UCSD-AML1 (cell line): ENCODE results near the gene MBNL1.

Source experiments
- DNase-seq: peaks from one replicate; lab custom pipeline; 2025; ENCODE audit not compliant: unreplicated experiment; lab: John Stamatoyannopoulos, UW

MBNL1 gene

GRCh38 chr3:152373379-152373778 lies 104.7 kb downstream of the MBNL1 start:
- DNase-seq, result peak; percentile 11

GRCh38 chr3:152374262-152374990 lies 105.7 kb downstream of the MBNL1 start:
- DNase-seq, result no peak

DNA sequence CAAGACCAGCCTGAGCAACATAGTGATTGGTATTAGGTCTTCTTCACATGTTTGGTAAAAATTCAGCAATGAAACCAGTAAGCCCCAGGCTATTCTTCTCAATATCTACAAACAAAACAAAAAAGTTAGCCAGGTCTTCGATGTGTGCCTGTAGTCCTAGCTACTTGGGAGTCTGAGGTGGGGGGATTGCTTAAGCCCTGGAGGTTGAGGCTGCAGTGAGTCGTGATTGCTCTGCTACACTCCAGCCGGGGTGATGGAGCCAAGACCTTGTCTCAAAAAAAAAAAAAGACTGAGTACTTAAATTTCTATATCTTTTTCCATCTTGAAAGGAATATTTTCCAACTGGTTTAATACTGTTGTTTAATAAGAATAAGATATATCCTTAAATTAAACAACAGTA lies 106.8 kb downstream of the MBNL1 start:
- DNase-seq, result no peak

GRCh38 chr3:152376351-152377183 lies 107.8 kb downstream of the MBNL1 start:
- peak; percentile 37 for DNase-seq

DNA sequence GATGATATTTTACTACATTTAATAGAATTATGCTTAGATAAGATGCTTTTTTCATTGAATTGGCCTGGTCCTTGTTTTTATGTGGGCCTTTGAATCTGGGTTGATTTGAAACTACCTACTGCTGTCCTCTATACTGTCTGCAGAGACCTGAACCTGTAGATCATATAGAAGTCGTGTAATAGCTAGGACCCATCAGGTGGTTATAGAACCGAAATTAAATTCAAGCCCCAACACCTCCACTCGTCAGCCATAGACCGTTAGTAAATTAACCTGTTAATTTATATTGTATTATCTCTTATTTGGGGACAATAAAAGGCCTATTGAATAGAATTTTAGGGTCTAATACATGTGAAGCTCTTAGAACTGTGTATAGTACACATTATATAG lies 108.4 kb downstream of the MBNL1 start:
- no peak for DNase-seq

DNA sequence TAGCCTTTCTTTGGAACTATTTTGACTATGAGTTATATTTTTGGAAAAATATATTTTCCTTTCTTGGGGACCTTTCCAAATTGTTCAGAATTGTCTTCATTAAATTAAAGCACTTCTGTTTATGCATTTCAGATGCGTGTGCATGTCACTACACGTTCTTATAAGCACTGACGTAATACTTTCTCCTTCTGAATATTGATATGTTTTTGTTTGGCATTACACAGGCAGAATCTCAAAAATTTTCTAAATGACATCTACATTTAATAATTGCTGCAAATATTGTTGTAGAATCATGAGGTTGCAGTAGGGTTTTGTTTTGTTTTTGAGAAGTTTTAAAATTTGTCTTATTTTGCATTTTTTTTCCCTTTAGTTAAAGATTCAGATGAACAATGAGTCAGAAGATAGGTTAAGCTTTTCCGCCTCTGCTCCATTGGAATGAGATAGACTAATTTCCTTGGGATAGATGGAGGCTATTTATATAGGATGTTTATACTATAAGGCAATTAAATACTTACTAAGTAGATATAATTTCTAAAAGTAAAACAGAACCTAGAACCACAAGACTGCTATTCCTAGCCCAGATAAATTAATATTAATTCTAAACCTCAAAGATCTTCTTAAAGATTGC lies 110.8 kb downstream of the MBNL1 start:
- DNase-seq, result no peak

DNA sequence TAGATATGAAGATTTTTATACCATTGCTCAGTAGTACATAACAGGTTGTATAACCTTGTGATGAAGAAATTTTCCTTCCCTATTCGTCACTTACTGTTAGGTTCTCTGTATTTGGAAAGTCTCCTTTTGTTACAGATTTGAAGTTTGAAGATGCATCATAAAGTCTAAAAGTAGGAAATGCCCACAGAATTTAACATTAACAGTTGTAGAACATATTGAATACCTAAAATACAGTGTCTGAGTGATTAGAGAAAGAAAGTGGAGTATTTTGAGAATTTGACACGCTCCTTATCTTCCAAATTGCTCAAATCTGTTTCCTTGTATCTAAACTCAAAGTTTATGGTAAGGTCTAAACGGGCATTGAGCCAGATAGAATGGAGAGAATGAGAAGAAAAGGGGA lies 111.3 kb downstream of the MBNL1 start:
- no peak for DNase-seq

- DNase-seq, result no peak
Observed at GRCh38 chr3:152381881-152382295, 113.2 kb downstream of the MBNL1 start.

DNA sequence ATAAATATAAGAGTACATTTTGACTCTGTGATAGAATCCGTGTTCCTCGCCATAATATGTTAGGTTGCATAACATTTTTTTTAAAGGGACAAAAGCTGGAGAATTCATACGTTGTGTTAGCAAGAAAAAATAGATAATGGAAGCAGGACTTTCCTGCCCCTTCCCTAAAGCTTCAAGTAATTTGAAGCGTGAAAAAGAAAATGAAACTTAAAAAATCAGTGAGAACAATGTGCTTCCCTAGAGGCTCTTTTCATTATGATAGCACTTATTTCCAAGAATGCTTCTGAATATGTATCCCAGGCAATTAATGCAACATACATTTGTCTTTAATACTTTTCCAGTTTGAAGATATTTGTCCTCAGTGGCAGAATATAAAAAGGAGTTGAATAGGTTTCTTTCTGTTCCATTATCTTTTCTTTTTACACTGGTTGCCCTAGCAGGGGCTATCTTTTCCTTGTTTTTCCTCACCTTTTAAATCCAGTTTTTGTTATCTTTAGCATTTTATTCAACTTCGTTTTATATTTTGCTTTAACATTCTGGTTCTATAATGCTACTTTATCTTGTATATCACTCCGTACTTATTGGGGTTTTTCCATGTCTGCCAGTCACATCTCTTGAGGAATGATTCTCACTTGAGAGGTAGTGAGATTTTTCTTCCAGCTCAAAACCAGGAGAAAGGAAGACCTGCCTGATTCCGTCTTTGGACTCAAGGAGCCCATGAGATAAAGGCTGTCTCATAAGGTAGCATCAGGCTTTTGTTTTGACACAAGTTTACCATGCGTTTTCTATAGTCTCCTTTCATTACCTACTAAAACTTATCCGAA lies 113.8 kb downstream of the MBNL1 start:
- DNase-seq, result no peak

DNA sequence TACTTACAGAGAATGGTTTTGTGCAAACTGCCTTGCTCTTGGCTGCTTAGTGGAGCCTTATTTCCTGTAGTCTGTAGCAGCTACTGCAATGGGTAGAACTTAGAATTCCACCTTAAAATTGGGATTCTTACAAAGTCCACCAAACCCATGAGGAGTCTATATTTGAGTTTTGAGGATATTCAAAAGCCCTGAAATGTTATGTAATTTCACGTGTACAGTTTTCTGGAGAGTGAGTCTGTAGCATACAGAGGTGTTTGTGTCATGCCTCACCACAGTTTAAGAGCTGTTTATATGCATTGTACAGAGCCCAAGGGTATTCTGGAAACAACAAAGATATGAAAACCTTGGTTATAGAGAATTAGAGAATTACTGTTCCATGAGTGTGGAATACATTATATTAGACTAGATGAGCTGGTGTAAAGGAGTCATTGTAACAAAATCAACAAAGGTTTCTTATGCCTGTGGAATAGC lies 114.4 kb downstream of the MBNL1 start:
- no peak for DNase-seq

GRCh38 chr3:152384412-152384811 lies 115.7 kb downstream of the MBNL1 start:
- DNase-seq, result no peak

GRCh38 chr3:152385761-152386160 lies 117.0 kb downstream of the MBNL1 start:
- no peak for DNase-seq

DNA sequence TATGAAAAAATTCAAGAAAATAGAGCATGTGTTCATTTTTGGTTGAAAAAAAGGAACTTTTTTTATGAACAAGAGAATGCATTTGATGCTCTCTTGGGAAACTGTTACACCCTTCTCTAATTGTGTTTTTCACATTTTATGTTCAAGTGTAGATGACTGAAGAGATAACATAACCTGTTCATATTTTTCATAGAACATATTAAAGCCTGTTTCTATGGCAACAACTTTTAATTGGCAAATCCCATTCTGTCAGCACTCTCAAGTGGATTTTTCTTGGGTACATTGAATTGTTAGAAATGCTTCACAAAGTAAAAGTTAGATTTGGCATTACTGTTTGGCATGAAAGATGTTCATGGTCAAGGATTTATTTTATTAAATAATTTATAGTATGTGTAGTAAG lies 117.5 kb downstream of the MBNL1 start:
- no peak for DNase-seq

DNA sequence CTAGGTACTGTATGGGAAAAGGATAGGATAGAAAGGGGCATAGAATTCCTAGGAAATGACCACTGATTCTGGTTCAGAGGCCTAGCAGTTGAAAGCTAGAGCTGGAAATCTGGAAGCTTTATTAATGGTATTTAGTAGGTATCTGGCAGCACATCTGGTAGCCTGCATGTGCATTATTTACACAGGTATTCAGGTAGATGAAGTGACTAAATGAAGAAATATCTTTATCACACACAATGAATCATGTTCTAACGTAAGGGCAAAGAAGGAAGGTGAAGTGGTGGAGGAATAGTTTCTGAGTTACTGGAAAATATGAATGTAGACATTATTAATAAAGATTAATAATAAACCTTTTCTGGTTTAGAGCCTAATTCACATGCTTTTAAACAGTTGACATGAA lies 119.9 kb downstream of the MBNL1 start:
- no peak for DNase-seq

DNA sequence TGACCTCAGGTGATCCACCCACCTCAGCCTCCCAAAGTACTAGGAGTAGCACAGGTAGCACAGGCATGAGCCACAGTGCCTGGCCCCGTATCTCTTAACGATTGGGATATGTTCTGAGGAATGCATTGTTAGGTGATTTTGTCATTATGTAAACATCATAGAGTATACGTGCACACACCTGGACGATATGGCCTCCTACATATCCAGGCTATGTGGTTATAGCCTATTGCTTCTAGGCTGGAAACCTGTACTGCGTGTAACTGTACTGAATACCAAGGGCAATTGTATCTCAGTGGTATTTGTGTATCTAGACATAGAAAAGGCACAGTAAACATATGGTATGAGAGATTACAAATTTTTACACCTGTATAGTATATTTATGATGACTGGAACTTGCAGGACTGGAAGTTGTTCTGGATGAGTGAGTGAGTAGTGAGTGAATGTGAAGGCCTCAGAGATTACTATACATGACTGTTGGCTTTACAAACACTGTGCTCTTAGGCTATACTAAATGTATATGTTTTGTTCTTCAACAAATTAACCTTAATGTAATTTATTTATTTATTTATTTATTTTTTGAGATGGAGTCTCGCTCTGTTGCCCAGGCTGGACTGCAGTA lies 120.7 kb downstream of the MBNL1 start:
- no peak for DNase-seq

GRCh38 chr3:152390647-152391046 lies 121.9 kb downstream of the MBNL1 start:
- DNase-seq, result no peak

GRCh38 chr3:152391671-152392070 lies 122.9 kb downstream of the MBNL1 start:
- no peak for DNase-seq

DNA sequence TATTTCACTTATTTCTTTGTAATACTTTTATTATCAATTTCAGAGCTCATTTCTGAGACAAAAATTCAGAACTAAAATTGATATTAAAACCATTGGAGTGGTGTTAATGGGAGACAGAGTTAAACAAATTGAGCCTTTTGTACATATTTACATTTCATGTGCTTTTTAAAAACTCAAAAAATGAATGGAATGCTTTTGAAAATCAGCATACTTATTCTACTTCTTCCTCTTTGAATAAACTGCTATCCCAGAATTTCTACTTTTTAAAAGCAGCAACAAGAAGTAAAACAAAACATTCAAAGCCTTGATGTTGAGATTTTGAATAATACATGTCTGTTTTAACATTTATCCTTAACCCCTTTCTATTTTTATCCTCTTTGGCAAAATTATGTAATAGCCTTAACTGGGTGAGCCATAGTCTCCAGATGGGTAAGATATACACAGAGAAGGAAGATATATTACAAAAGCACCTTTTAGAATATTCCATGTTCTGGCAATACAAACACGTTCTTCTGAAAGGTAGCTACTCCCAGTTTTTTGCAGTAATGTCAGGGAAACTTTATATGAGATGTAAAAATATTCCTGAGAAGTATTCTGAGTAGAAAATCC lies 123.6 kb downstream of the MBNL1 start:
- no peak for DNase-seq

DNA sequence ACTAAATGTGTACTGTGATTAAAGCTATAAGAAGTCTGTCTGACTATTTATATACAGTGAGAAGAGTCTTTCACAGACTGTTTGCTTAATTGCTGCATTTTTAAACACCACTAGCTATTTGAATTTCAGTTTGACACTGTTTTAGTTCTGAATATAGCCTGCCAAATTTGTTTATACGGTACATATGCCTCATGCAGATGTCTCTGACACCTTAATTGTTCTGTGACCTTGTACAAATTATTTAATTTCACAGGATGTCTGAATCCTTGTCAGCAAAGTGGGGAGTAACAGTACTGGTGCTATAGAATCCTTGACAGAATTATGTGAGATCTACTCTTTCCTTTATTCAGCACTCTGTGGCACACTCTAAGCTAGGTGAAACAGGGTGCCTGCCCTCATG lies 125.5 kb downstream of the MBNL1 start:
- DNase-seq, result no peak

DNA sequence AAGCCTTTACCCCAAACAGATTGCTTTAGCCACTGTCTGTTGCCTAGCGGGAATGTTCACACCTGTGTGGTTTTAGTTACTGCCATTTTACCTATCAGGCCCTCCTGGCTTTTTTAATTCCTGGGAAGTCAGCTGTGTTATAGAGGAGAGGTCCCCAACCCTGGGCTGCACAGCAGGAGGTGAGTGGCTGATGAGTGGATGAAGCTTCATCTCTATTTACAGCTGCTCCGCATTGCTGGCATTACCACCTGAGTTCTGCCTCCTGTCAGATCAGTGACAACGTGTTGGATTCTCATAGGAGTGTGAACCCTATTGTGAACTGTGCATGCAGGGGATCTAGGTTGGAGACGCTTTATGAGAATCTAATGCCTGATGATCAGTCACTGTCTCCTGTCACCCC lies 127.0 kb downstream of the MBNL1 start:
- no peak for DNase-seq
